NT2/D1 (cell line): ENCODE results near the gene BMERB1.

Experiments
- SUZ12 ChIP-seq: IDR thresholded peaks from 2 replicates; pipeline ENCODE4 v1.6.1; 2011; ENCODE audit not compliant: insufficient read length, insufficient read depth; ENCODE audit errors: extremely low read depth
- YY1 ChIP-seq: IDR thresholded peaks from 2 replicates; pipeline ENCODE4 v1.6.1; 2011; ENCODE audit not compliant: insufficient read length, insufficient read depth
- ZNF274 ChIP-seq: IDR thresholded peaks from 2 replicates; pipeline ENCODE4 v1.6.1; 2011; ENCODE audit warnings: mild to moderate bottlenecking, low read depth, low read length

DNA sequence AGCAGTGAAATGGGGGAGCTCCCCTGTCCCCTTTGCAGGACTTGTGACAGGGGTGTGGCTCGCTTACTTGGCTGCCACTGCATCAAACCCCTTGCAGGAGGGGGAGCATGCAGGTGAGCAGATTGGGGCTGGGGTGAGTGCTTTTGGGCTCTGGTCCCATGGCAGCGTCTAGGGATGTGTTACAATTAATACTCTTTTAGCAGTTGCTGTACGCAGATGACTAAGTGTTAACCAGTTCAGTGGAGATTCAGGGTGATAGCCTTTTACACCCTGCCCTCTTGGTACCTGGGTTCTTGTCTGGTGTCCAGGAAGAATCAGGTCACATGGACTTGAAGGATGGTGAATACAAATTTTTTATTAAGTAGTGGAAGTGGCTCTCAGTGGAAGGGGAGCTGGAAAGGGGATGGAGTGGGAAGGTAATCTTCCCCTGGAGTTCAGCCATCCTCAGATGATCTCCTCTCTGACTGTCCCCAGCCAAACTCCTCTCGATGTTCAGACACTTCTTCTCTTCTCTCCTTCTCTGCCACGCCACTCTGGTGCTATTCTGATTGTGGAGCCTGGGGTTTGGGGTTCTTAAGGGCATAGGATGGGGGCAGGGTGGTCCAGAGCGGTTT is 108.5 kb downstream of the BMERB1 start:
- no peak for TF ChIP-seq YY1
- TF ChIP-seq ZNF274: no peak
- TF ChIP-seq SUZ12: no peak
